Measurements from ENCODE around the gene FAM131B. TPM values are rescaled to one million over a fixed set of nuclear protein-coding genes. Genes with fewer than 3 reads are reported as not detected.

Gene FAM131B
- total and polyA plus RNA-seq, 2 of the 13 experiments (the other 11 are each of a cell fraction or from before 2014, with no cell fraction given): 0.07 TPM; not detected in 1

DNA sequence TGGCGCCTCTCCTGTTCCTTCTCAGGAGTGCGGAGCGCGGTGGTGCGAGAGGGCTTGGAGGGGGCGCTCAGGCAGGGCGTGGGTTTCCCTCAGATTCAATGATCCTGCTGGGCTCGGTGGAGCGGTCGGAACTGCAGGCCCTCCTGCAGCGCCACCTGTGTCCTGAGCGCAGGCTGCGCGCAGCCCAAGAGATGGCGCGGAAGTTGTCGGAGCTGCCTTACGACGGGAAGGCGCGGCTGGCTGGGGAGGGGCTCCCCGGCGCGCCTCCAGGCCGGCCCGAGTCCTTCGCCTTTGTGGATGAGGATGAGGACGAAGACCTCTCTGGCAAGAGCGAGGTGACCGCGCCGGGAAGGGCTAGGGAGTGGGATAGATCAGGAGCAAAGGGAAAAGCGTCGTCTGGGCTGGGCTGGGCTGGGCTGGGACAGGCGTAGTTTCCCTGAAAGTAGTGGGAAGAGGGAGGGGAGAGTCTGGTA, 17.0 kb downstream of the FAM131B start (continued):
- TF ChIP-seq, protein P1, sequence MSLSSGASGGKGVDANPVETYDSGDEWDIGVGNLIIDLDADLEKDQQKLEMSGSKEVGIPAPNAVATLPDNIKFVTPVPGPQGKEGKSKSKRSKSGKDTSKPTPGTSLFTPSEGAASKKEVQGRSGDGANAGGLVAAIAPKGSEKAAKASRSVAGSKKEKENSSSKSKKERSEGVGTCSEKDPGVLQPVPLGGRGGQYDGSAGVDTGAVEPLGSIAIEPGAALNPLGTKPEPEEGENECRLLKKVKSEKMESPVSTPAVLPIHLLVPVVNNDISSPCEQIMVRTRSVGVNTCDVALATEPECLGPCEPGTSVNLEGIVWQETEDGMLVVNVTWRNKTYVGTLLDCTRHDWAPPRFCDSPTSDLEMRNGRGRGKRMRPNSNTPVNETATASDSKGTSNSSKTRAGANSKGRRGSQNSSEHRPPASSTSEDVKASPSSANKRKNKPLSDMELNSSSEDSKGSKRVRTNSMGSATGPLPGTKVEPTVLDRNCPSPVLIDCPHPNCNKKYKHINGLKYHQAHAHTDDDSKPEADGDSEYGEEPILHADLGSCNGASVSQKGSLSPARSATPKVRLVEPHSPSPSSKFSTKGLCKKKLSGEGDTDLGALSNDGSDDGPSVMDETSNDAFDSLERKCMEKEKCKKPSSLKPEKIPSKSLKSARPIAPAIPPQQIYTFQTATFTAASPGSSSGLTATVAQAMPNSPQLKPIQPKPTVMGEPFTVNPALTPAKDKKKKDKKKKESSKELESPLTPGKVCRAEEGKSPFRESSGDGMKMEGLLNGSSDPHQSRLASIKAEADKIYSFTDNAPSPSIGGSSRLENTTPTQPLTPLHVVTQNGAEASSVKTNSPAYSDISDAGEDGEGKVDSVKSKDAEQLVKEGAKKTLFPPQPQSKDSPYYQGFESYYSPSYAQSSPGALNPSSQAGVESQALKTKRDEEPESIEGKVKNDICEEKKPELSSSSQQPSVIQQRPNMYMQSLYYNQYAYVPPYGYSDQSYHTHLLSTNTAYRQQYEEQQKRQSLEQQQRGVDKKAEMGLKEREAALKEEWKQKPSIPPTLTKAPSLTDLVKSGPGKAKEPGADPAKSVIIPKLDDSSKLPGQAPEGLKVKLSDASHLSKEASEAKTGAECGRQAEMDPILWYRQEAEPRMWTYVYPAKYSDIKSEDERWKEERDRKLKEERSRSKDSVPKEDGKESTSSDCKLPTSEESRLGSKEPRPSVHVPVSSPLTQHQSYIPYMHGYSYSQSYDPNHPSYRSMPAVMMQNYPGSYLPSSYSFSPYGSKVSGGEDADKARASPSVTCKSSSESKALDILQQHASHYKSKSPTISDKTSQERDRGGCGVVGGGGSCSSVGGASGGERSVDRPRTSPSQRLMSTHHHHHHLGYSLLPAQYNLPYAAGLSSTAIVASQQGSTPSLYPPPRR (CRISPR knock-in tag; IDR thresholded peaks at IDR 0.05; ENCODE audit: borderline replicate concordance): no peak
- TF ChIP-seq ZNF17 (CRISPR knock-in tag; IDR thresholded peaks at IDR 0.05): no peak
- no peak for TF ChIP-seq ZNF563 (CRISPR knock-in tag; IDR thresholded peaks at IDR 0.05)
- TF ChIP-seq, protein P2, sequence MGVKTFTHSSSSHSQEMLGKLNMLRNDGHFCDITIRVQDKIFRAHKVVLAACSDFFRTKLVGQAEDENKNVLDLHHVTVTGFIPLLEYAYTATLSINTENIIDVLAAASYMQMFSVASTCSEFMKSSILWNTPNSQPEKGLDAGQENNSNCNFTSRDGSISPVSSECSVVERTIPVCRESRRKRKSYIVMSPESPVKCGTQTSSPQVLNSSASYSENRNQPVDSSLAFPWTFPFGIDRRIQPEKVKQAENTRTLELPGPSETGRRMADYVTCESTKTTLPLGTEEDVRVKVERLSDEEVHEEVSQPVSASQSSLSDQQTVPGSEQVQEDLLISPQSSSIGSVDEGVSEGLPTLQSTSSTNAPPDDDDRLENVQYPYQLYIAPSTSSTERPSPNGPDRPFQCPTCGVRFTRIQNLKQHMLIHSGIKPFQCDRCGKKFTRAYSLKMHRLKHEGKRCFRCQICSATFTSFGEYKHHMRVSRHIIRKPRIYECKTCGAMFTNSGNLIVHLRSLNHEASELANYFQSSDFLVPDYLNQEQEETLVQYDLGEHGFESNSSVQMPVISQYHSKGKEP (CRISPR knock-in tag; IDR thresholded peaks at IDR 0.05): no peak
- 0 out of 2 replicates have a peak, but pooled peaks have one; percentile 17 for TF ChIP-seq ZFX (CRISPR knock-in tag; IDR thresholded peaks at IDR 0.05; ENCODE audit: low read depth)
- TF ChIP-seq, protein P3, sequence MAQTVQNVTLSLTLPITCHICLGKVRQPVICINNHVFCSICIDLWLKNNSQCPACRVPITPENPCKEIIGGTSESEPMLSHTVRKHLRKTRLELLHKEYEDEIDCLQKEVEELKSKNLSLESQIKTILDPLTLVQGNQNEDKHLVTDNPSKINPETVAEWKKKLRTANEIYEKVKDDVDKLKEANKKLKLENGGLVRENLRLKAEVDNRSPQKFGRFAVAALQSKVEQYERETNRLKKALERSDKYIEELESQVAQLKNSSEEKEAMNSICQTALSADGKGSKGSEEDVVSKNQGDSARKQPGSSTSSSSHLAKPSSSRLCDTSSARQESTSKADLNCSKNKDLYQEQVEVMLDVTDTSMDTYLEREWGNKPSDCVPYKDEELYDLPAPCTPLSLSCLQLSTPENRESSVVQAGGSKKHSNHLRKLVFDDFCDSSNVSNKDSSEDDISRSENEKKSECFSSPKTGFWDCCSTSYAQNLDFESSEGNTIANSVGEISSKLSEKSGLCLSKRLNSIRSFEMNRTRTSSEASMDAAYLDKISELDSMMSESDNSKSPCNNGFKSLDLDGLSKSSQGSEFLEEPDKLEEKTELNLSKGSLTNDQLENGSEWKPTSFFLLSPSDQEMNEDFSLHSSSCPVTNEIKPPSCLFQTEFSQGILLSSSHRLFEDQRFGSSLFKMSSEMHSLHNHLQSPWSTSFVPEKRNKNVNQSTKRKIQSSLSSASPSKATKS (CRISPR knock-in tag; IDR thresholded peaks at IDR 0.05): no peak
- TF ChIP-seq NFYC (CRISPR knock-in tag; IDR thresholded peaks at IDR 0.05): no peak
- TF ChIP-seq HNRNPLL (IDR thresholded peaks at IDR 0.05; ENCODE audit: low read depth, low read length, poor library complexity, severe bottlenecking): peak; percentile 72
- peak; percentile 78 for TF ChIP-seq ZNF777 (CRISPR knock-in tag; IDR thresholded peaks at IDR 0.05)
- no peak for TF ChIP-seq ZBTB21 (CRISPR knock-in tag; IDR thresholded peaks at IDR 0.05)
- no peak for TF ChIP-seq WIZ (CRISPR knock-in tag; IDR thresholded peaks at IDR 0.05)
- TF ChIP-seq FOXA3 (CRISPR knock-in tag; IDR thresholded peaks at IDR 0.05): no peak
- no peak for TF ChIP-seq POGZ (CRISPR knock-in tag; IDR thresholded peaks at IDR 0.05)
- no peak for TF ChIP-seq ZNF773 (CRISPR knock-in tag; IDR thresholded peaks at IDR 0.05; ENCODE audit: borderline replicate concordance)
- no peak for TF ChIP-seq SP4 (CRISPR knock-in tag; IDR thresholded peaks at IDR 0.05)
- TF ChIP-seq GABPB1 (CRISPR knock-in tag; IDR thresholded peaks at IDR 0.05): peak; percentile 36; the same call in 1 of the 2 replicates
- no peak for TF ChIP-seq ATF1 (CRISPR knock-in tag; IDR thresholded peaks at IDR 0.05)
- TF ChIP-seq ZEB1 (IDR thresholded peaks at IDR 0.05; ENCODE audit: insufficient replicate concordance, low read depth): no peak
- TF ChIP-seq ZBTB3 (CRISPR knock-in tag; IDR thresholded peaks at IDR 0.05; ENCODE audit: borderline replicate concordance, low read depth): no peak
- no peak for TF ChIP-seq SNAPC2 (CRISPR knock-in tag; IDR thresholded peaks at IDR 0.05)
- no peak for TF ChIP-seq ZSCAN9 (CRISPR knock-in tag; IDR thresholded peaks at IDR 0.05; ENCODE audit: borderline replicate concordance)
- no peak for TF ChIP-seq EEA1 (CRISPR knock-in tag; IDR thresholded peaks at IDR 0.05; ENCODE audit: borderline replicate concordance)
- no peak for TF ChIP-seq KMT2A (CRISPR knock-in tag; IDR thresholded peaks at IDR 0.05)
- TF ChIP-seq KDM5B (CRISPR knock-in tag; IDR thresholded peaks at IDR 0.05; ENCODE audit: borderline replicate concordance): peak; percentile 18; the same call in 1 of the 2 replicates

All from HepG2 (cell line).